ENCODE measurements around the gene GDF2. TPM values are rescaled to one million over a fixed set of nuclear protein-coding genes. Genes with fewer than 3 reads are reported as not detected.

The GDF2 gene
- total and polyA plus RNA-seq, 2 of the 4 experiments (the other 2 are of a cell fraction), result under 0.01 TPM; not detected in 1

DNA sequence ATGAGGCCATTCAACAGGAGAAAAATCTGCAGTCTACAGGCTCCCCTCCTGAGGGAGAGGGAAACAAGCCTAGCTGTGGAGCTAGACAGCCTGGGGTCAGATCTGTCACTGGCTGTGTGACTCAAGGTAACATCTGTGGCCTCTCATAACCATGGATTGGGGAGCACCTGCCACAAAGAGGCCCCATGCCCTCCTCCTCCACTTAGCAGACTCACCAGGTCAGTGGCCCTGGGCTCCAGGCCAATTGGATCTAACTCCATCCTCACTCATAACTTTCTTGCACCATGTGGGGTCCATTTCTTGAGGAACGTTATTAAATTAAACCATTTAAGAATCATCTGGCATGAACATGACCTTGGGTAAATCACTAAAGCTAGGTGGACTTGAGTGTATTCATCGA, 20.4 kb upstream of the GDF2 start:
- 17% methylated on average over 1 of the region's 2 CpGs; no CpG with 5 or more reads in 1 of the 2 experiments for WGBS, 2 experiments (ENCODE audit: extremely low coverage in 2 of 2, insufficient read length in 1 of 2)
- peaks cover 85% of the 10 kb centered on the region for H3K27me3 ChIP-seq (ENCODE audit: control insufficient read depth, insufficient read depth, low read length)
- in situ Hi-C loops (cut with MboI; ENCODE audit: low sequenced_read_pairs), result loop anchor here (10.0 kb wide), 1 partner anchor 277 kb away; no protein-coding TSS in a partner anchor

More for the DNA sequence above, 20.4 kb upstream of the GDF2 start:
- TF ChIP-seq RFX5 (IDR thresholded peaks at IDR 0.05; ENCODE audit: low read depth, low read length) (no peak), MAZ (IDR thresholded peaks at IDR 0.05; ENCODE audit: borderline replicate concordance, low read depth, low read length) (no peak), RCOR1 (IDR thresholded peaks at IDR 0.05; ENCODE audit: insufficient replicate concordance, low read length) (no peak), MAFK (IDR thresholded peaks at IDR 0.05; ENCODE audit: low read depth, low read length) (no peak), FOS (IDR thresholded peaks at IDR 0.05; ENCODE audit: low read depth, low read length) (no peak), CHD1 (IDR thresholded peaks at IDR 0.05; ENCODE audit: low read depth, low read length) (no peak), BHLHE40 (IDR thresholded peaks at IDR 0.05; ENCODE audit: low read depth, low read length) (no peak), RAD21 (IDR thresholded peaks at IDR 0.05; ENCODE audit: low read length) (no peak), SMC3 (IDR thresholded peaks at IDR 0.05; ENCODE audit: low read depth, low read length) (no peak), NFE2L2 (IDR thresholded peaks at IDR 0.05; ENCODE audit: low read depth, low read length) (no peak), POLR2A (IDR thresholded peaks at IDR 0.05; ENCODE audit: low read depth, low read length) (no peak), CEBPB (IDR thresholded peaks at IDR 0.05; ENCODE audit: low read depth, low read length) (no peak)
- TF ChIP-seq, protein P1, sequence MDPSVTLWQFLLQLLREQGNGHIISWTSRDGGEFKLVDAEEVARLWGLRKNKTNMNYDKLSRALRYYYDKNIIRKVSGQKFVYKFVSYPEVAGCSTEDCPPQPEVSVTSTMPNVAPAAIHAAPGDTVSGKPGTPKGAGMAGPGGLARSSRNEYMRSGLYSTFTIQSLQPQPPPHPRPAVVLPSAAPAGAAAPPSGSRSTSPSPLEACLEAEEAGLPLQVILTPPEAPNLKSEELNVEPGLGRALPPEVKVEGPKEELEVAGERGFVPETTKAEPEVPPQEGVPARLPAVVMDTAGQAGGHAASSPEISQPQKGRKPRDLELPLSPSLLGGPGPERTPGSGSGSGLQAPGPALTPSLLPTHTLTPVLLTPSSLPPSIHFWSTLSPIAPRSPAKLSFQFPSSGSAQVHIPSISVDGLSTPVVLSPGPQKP (IDR thresholded peaks at IDR 0.05; ENCODE audit: borderline replicate concordance, low read depth, low read length), result no peak
- TF ChIP-seq, protein P2, sequence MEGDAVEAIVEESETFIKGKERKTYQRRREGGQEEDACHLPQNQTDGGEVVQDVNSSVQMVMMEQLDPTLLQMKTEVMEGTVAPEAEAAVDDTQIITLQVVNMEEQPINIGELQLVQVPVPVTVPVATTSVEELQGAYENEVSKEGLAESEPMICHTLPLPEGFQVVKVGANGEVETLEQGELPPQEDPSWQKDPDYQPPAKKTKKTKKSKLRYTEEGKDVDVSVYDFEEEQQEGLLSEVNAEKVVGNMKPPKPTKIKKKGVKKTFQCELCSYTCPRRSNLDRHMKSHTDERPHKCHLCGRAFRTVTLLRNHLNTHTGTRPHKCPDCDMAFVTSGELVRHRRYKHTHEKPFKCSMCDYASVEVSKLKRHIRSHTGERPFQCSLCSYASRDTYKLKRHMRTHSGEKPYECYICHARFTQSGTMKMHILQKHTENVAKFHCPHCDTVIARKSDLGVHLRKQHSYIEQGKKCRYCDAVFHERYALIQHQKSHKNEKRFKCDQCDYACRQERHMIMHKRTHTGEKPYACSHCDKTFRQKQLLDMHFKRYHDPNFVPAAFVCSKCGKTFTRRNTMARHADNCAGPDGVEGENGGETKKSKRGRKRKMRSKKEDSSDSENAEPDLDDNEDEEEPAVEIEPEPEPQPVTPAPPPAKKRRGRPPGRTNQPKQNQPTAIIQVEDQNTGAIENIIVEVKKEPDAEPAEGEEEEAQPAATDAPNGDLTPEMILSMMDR (conservative IDR thresholded peaks at IDR 0.05; ENCODE audit: low read depth, low read length), result no peak
- TF ChIP-seq, protein P3, sequence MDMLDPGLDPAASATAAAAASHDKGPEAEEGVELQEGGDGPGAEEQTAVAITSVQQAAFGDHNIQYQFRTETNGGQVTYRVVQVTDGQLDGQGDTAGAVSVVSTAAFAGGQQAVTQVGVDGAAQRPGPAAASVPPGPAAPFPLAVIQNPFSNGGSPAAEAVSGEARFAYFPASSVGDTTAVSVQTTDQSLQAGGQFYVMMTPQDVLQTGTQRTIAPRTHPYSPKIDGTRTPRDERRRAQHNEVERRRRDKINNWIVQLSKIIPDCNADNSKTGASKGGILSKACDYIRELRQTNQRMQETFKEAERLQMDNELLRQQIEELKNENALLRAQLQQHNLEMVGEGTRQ (IDR thresholded peaks at IDR 0.05; ENCODE audit: low read depth, low read length), result no peak
- no peak for DNase-seq
- no peak overlapping the region for H3K23ac ChIP-seq (ENCODE audit: low read depth, low read length)
- ChIA-PET POLR2A (ENCODE audit: unreplicated experiment) (no interaction called here), CTCF (interaction anchor here (2.6 kb wide), 1 partner anchor 254 kb away, joined by 9 read pairs; no protein-coding TSS in a partner anchor)
- no peak overlapping the region for H2AK9ac ChIP-seq (replicated peaks; ENCODE audit: low read depth, low read length, poor library complexity)
- H4K5ac ChIP-seq (ENCODE audit: low read depth, low read length), result no peak overlapping the region
- H3K14ac ChIP-seq (replicated peaks; ENCODE audit: low read depth, low read length), result no peak overlapping the region
- no peaks in the 10 kb centered on the region for H3K79me1 ChIP-seq (ENCODE audit: low read depth in 1 of 2, low read length in 2 of 2)
- H4K8ac ChIP-seq (ENCODE audit: low read depth in 2 of 2, low read length in 2 of 2), result no peak overlapping the region
- H3K36me3 ChIP-seq (ENCODE audit: control insufficient read depth, insufficient read depth, low read length), result no peaks in the 10 kb centered on the region
- dilution Hi-C loops (cut with HindIII; ENCODE audit: low sequenced_read_pairs, unreplicated experiment) (no loop called here), intact Hi-C loops (cut with micrococcal nuclease) (no loop called here)
- H3K9me1 ChIP-seq (ENCODE audit: insufficient read depth, low read length), result no peaks in the 10 kb centered on the region; the same call in 1 of the 2 replicates
- no peak overlapping the region for H3K56ac ChIP-seq (ENCODE audit: extremely low read depth, insufficient read depth, low read length)
- no peak overlapping the region for H3K4me2 ChIP-seq (ENCODE audit: low read depth, low read length)
- no peak overlapping the region for H3K4me3 ChIP-seq (ENCODE audit: insufficient read depth, low read depth, low read length)
- H2BK120ac ChIP-seq (ENCODE audit: low read depth, low read length), result no peak overlapping the region
- BruUV-seq (replicated peaks), result no TSS peak
- no peak overlapping the region for H3K18ac ChIP-seq (ENCODE audit: low read depth, low read length)
- no peak overlapping the region for H3K27ac ChIP-seq (ENCODE audit: insufficient read depth, low read length)
- no peak overlapping the region for H2BK20ac ChIP-seq (ENCODE audit: low read depth, low read length)
- no peaks in the 10 kb centered on the region for H4K20me1 ChIP-seq (ENCODE audit: insufficient read depth, low read length)
- H2BK5ac ChIP-seq (ENCODE audit: low read depth, low read length, poor library complexity, severe bottlenecking), result no peak overlapping the region
- ATAC-seq (ENCODE audit: low read depth), result no peak
- no peak overlapping the region for H2AFZ ChIP-seq (replicated peaks; ENCODE audit: low read length, poor library complexity)
- no peak overlapping the region for H3K9ac ChIP-seq (ENCODE audit: low read depth, low read length)
- no peaks in the 10 kb centered on the region for H3K4me1 ChIP-seq (ENCODE audit: control insufficient read depth, insufficient read depth, low read length)
- no peak overlapping the region for H2BK15ac ChIP-seq (ENCODE audit: low read depth, low read length)
- H3K4ac ChIP-seq (ENCODE audit: low read depth, low read length), result no peak overlapping the region
- H2AK5ac ChIP-seq (ENCODE audit: low read depth, low read length), result no peak overlapping the region
- H3K9me3 ChIP-seq (ENCODE audit: control insufficient read depth, insufficient read depth, low read length), result no peaks in the 10 kb centered on the region
- no peak overlapping the region for H4K91ac ChIP-seq (ENCODE audit: insufficient read depth, low read depth, low read length)
